Fibroblast of skin of back (primary cell): ENCODE results near the gene STOML2. TPM values are rescaled to one million over a fixed set of nuclear protein-coding genes. Genes with fewer than 3 reads are reported as not detected.
A peak's percentile ranks its signal among the peaks of the same experiment; 100 is the strongest.
"Not testable (repeated sequence)": the region's sequence is repeated elsewhere in the genome, so short reads cannot be mapped to it uniquely, and the experiment has no call there.

ENCODE experiments used
- DNase-seq: peaks from one replicate; pipeline ENCODE4 v3.0.0-alpha.2; 2013
- polyA plus RNA-seq, 2 experiments: library from polyadenylated mRNA; unstranded; fragments of 120-200 nt; gene quantifications; one replicate each; pipeline ENCODE4 v1.2.1, GENCODE V29; 2013; ENCODE audit not compliant: insufficient read length in 2 of 2

STOML2 gene, protein sequence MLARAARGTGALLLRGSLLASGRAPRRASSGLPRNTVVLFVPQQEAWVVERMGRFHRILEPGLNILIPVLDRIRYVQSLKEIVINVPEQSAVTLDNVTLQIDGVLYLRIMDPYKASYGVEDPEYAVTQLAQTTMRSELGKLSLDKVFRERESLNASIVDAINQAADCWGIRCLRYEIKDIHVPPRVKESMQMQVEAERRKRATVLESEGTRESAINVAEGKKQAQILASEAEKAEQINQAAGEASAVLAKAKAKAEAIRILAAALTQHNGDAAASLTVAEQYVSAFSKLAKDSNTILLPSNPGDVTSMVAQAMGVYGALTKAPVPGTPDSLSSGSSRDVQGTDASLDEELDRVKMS
- 96.1 TPM for polyA plus RNA-seq (2013, experiment 1 of 2; ENCODE audit: insufficient read length)
- polyA plus RNA-seq (2013, experiment 2 of 2; ENCODE audit: insufficient read length) = 72.1 TPM

DNA sequence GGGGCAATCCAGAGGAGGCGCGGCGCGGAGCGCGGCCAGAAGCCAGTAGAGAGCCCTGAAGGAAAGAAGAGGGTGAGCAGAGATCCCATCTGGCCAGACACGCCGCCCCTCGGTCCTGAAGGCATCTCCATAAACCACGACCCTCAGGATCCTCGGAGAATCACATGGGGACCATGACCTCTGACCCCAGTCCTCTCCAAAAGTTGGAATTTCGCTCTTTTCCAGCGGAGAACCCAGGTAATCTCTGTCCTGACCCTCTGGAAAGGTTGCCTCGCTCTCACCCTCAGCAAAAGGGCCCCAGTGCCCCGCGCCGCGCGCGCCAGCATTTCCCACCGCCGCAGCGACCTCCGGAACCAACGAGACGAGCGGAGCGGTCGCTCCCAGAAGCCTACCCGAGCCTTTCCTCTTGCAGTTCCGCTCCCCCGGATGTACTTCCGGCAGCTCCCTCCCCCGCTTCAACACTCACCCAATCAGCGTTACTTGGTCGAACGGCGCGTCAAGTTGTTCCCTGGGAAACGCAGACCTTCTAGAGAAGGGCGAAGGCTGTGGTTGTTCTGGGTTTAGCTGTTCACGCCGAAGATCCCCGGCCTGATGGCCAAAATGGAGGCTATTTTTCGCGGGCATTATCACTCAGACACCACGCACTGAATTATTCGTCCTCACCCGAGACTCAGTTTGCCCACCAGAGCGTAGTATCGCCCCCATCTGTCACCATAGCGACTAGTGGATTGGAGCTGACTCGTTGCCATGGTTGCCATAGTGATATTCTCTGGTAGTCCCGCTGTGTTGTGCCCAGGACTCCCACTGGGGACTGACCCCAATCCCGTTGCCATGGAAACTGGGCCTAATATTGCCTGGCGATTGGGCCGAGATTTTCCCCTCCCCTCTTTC is at the start of gene STOML2:
Gene STOML2 (minus strand): TSS at position 363 of the 891 bp plus-strand sequence. CDS start 37 bp downstream, at position 326.
- peak; percentile 97 for DNase-seq

DNA sequence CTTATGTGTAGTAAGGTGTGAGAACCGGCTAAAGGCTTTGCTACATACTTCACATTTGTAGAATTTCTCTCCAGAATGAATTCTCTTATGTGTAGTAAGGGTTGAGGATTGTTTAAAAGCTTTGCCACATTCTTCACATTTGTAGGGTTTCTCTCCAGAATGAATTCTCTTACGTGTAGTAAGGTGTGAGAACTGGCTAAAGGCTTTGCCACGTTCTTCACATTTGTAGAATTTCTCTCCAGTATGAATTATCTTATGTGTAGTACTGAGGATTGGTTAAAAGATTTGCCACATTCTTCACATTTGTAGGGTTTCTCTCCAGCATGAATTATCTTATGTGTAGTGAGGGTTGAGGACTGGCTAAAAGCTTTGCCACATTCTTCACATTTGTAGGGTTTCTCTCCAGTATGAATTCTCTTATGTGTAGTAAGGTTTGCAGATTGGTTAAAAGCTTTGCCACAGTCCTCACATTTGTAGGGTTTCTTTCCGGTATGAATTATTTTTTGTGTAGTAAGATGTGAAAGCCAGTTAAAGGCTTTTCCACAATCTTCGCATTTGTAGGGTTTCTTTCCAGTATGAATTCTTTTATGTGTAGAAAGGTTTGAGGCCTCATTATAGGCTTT is 45.1 kb upstream of the STOML2 start:
- DNase-seq = not testable (repeated sequence)

DNA sequence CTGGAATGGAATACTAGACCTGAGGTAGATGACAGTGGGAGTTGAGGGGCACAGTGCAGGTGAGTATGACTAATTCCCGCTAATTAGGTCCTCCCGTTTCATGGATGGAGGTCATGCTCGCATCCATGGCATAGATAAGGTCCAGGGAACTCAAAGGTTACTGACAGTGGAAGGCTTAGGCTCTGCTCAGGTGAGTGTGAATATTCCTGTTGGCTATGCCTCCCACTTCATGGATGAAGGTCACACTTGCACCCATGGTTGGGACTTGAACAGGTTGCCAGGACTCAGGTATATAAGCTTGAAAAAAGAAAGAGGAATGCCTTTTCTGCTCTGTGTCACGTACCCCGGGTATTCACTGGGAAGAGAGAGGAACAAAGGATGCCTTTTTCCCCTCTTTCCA is 39.1 kb upstream of the STOML2 start:
- DNase-seq = no peak

DNA sequence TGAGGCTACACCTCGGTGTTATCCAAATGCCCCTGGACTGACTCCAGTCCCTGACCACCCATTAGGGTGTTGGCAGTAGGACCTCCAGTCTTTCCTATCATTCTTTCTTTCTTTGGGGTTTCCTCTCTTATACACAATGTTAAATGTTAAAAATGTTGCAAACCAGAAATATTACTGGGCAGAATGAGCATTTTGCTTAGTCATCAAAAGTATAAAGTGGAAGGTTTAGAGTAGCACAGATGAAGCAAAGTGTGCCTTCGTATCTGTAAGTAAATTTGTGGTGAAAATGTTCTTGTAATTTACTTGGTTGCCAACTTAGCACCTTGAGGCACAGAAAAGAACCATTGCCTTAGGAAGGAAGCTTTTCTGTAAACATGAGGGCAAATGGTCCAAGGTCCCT is 37.2 kb upstream of the STOML2 start:
- no peak for DNase-seq

DNA sequence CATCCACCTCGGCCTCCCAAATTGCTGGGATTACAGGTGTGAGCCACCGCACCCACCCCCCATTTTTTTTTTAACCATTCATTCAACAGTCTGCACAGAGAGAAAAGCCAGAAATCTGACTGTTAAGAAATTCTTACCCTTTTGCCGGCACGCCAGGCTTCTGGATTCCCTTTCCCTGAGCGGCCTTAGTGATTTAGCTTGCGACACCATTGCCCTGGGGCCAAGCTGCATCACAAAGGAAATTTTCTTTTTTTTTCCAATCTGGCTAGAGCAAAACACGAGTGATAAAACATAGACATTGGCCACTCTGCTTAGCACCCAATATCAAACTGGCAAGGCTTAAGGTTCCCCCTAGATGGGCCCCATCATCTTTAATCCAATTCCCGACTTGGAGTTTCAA is 33.9 kb upstream of the STOML2 start:
- DNase-seq = no peak

DNA sequence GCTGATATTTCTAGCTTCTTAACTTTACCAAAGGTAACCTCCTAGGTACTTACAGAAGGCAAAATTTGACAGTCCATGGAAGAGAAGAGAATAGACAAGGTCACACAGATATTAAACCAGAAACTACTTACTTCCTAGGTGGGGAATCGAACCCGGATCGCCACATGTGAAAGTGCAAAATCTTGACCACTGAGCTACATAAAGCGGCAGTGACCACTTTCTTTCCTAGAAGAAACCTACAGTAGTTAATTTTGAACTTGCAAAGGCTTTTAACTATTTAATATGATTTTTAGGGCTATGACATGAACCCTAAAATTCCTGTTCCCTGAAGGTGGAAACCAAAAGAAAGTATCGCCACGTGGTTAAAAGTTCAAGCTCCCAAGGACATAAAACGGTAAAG is 33.1 kb upstream of the STOML2 start:
- no peak for DNase-seq

DNA sequence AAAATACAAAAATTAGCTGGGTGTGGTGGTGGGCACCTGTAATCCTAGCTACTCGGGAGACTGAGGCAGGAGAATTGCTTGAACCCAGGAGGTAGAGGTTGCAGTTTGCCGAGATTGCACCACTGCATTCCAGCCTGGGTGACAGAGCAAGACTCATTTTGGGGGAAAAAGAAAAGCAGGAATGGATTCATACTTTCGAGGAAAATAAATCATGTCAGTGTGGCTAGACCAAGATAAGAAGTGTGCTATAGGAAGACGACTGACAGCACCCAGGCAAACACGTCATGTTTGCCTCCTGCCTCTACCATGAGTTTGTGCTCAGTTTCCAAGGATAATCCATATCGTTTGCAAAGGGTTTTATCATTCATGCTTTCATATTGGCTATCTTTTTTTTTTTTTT is 32.0 kb upstream of the STOML2 start:
- no peak for DNase-seq

DNA sequence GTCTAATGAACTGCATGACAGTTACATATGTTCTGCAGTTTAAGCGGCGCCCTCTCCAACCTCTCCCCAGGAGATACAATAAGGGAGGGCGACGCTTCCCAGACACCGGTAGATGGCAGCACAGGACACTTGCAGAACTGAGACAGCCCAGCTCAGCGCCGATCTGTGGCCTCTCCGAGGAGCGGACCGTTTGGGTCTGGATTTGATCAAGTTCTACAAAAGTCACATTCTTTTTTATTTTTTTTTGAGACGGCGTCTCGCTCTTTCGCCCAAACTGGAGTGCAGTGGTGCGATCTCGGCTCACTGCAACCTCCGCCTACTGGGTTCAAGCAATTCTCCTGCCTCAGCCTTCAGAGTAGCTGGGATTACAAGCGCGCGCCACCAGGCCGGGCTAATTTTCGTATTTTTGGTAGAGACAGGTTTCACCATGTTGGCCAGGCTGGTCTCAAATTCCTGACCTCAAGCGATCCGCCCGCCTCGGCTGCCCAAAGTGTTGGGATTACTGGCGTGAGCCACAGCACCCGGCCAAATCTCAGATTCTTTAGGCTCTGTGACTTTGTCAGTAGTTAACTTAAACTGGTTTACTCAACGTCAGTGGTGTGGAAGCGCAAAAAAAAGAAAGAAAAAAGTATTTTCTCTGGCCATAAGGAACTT is 14.1 kb upstream of the STOML2 start:
- peak; percentile 92 for DNase-seq

DNA sequence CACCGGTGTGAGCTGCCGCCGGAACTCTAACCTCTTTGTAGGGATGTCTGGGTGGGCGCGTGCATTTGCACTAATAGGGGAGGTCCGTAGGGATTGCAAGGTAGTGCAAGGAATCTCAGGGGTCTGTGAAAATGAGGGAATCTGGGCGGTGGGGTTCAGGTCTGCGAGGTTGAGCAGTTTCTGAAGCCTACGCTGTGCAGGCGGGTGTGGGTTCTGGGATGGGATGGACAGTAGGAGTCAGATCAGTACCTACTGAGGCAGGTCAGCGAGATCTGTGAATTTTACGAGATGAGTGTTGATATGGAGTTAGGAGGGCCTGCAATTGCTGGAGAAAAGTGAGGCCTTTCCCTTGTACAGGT is 13.6 kb upstream of the STOML2 start:
- DNase-seq = no peak

DNA sequence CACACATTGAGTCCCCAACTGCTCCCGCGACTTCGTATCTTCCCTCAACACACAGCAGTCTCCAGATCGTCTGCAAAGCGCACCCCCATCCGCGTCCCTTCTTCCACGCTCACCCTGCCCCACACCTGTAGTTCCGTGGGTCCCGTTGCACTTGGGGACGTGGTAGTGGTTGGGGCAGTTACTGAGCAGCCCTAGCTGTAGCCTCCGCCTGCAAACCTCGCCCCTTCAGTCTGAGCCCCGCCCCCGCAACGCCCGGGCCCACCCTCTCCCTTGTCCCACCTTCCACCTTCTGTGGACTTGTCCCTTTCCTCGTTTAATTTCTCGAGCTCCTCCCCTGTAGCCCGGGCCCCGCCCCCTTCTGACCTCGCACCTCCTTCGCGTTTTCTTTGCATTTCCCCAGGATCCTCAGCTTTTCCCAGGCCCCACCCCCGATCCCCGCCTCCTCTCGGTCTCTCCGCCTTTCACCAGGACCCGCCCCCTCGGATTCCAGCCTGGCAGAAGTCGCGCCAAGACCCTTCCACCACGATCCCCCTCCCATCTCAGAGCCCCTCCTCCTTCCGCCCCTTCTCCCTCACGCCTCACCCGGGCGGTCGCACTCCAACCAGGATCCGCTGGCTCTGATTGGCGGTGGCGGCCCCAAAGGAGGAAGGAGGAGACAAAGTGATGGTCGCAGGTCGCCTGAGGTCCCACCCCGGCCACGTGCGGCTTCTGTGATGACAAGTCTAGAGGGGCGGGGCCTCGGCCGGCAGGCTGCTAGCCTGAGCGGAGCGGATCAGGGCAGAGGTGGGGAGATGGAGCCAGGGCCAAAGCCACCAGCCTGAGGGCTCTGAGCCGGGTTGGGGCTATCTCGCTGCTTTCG is 13.0 kb upstream of the STOML2 start, which contains the start of gene ATOSB:
Gene ATOSB (minus strand): TSS at position 183 of the 859 bp plus-strand sequence. CDS start 7,588 bp downstream, outside the sequence.
- peak; percentile 98 for DNase-seq

DNA sequence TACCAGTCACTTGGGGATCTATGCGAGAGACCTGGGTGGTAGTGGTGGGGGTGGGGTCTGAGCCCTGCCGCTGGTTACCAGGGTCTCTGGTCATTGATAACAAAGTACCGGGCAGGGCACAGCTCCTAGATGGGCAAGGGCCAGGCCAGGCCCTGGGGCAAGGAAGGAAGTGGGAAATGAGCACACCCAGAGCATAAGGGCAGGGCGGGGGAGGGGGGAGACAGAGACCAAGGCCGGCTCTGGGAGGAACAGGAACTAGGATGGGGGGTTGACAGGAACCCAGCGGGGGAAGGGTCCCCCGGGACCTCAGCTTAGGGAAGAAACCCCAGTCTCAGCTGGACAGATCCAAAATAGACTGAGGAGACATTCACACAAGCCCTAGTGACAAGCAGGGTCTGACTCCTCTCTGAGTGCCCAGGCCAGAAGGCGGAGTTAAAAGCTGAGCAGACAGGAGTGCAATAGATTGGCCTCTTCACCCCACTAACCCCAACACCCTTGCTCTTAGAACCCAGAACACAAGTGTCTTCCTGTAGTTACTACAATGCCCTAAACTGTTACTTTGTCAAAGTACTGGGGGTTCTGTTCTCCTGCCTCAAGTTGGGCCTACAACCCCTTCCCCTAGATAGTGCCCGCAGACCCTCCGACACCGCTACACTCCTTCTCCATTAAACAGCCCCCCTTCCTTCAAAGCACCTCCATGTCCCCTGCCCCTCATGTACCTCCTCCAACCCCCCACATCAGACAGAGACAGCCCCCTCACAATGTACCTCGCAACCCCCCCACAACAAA is 12.1 kb upstream of the STOML2 start:
- peak; percentile 81 for DNase-seq

DNA sequence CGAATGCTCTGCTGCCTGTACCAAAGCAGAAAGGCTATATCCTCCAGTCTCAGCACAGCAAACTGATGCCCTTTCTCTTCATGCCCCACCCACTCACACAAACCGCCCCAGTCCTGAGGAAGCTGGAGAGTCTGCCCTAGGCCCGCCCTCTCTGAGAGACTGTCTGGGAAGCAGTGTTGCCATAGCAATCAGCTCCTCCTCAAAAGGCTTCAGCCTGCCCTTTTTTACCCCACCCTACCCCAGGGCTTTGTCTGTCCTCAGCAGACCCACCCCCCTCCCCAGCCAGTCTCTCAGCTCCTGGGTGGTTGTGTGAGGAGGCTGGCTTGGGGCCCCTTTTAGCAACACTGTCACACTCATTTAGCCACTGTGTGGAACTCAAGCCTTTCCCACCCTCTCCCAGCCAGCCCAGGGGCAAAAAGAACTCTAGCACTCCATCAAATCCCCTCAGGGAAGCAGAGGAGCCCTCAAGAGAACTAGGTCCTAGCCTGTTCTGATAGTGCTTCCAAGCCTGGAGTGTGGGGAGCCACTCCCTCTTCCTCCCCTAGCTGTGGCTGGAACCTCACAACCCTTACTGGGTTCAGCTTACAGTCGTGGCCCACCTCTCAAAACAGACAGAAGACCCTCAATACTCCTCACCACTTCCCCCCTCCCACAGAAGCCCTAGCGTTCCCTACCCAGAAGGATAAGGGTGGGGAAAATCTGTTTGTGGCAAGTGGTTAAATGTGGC is 11.3 kb upstream of the STOML2 start:
- DNase-seq = peak; percentile 99

DNA sequence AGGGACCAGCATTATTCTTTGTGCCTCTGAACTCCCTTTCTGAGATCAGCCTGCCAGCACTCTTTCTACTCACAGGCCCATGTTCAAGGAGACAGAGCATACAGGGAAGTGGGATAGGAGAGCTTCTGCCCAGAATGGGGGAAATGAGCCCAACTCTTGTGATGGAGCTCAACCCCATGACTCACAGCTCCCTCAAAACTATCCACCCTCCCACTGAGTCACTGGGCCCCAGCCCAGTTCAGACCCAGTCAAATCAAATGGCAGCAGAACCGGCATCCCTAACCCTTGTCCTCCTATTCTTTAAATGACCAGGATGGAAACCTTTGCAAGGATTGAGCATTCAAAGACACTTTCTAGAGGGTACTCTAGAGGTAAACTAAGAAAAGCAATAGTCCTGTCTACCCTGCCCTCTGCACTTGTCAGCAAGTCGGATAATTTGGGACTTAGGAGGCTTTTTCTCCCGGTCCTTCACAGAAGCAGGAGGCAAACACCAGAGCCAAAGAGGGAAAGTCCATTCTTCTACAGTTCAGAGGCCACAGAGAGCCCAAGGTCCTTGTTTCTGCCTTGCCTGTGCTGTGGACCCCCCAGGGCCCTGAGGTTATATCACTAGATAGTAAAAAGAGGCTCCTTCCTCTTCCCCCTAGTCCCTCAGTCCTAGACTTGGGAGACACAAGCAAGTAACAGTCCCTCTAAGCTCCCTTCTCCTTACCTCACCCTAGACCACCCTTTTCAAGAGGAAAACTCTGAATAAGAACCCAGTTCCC is 9.5 kb upstream of the STOML2 start:
- peak; percentile 72 for DNase-seq

DNA sequence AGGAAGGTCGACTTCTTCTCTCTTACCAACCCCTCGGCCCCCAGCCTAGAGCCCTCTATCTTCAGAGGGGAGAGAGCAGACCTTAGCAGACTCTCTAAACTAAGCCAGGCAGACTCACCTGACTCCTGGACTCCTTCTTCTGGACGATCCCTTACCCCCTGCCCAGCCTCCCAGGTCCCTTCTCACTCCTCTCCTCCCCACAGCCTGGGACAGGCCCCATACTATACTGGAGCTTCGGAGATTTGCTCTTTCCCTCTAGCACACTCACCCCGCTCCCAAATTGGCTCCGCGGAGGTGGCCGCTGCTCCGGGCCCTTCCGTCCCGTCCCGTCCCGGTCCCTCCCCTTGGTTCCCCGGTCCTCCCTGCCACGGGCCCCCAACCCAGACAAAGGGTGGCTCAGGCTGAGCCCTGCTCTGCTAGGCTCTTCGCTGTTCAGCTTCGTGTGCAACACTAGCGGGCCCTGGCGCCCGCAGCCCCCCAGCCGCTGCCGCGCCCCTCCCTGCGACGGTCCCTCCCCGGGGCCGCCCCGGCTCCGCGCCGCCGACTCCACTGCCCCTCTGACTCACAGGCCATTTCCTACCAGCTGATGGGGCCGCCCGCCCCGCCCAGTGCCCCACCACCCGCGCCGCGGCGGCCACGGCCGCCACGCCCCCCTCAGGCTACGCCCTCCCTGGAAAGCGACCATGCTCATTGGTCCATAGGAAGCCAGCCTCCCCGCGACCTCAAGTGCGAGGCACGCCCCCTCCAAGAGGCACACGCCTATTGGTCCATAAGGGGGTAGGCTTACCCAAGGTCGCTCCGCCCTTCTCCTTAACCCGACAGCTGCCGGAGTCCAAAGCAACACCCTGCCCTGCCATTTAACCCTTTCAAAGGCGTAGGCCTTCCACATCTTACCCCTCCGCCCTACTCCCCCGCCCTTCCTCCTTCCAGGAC is 8.3 kb upstream of the STOML2 start:
- DNase-seq = peak; percentile 99

DNA sequence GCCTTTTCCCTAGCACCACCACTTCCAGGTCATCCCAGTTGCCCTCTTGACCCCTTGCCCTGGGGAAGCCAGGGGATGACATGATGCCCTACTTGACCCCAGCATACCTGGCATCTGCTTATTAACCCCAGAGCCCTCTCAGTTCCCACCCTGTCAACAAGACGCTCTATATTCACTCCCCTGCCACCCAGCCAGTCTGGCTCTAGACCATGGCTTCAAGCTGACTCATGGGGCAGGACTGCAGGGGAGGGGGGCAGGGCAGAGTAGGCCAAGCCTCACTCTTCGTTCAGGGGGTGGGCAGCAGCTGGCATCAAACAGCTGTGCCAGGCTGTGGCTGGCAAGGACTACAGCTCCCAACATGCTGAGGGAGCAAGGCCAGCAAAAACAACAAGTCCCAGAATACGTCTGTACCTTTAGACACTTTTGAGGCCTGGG is 7.4 kb upstream of the STOML2 start:
- peak; percentile 74 for DNase-seq

DNA sequence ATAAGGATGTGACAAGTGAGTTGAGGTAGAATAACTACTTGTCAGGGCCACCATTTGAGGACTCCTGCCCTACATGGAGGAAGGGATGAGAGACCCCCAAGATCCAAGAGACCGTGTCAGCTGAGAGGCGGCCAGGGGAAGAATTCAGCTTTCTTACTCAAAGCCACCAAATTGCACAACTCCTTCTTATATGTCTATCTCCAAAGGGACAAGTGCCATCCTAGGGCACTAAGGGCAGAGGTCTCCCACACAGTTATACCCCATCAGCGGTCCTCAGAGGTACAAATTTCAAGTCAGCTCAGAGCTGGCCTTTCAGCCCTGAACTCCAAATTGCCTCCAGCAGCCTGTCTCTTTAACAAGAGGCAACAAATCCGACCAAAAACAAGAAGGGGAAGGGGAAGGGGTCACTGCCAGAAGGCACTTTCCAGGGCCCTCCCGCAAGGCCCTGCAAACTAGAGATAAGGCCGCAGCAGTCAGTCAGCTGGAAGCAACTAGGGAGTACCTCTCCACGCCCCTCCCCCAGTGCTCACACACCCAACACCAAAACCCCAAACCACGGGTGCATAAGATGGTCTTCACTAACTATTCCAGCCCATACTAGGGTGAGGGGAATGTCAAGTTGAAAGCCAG is 6.1 kb upstream of the STOML2 start:
- DNase-seq = no peak

DNA sequence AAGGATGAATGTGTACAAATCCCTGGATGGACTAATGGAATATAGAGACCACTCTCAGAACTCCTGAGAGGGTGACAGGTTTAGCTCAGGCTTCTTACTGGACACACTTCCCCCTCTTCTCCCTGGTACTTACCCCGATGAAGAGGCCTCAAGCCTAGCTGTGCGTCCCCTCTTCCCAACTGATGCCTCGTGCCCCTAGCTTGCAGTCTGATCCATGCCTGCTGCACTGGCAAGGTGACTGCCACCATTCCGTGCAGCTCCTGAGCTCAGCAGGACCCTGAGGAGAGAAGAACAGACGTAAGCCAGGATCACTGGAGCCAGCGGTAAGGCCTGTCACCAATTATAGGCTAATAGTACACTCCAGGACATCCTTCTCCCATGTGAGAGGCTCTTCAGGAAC is 5.5 kb upstream of the STOML2 start:
- no peak for DNase-seq
